DMS153 treated with DMSO at 0.1 percent for 48 hours (cell line): ENCODE data around the gene MCM8.
"Not testable (repeated sequence)": the region's sequence is repeated elsewhere in the genome, so short reads cannot be mapped to it uniquely, and the experiment has no call there.

Experiments used
- DNase-seq: peaks from one replicate; lab custom pipeline; 2025; ENCODE audit not compliant: unreplicated experiment; lab: John Stamatoyannopoulos, UW

The MCM8 gene

GRCh38 chr20:5999783-6000182, 49.3 kb downstream of the MCM8 start:
- no peak for DNase-seq

- DNase-seq = no peak
Measured at GRCh38 chr20:6000871-6001270, 50.4 kb downstream of the MCM8 start.

- DNase-seq = no peak
Measured at GRCh38 chr20:6006603-6006949, 56.1 kb downstream of the MCM8 start.

- no peak for DNase-seq
Measured at GRCh38 chr20:6007094-6007528, 56.7 kb downstream of the MCM8 start.

- no peak for DNase-seq
Measured at GRCh38 chr20:6007529-6008103, 57.2 kb downstream of the MCM8 start.

GRCh38 chr20:6008254-6008653, 57.8 kb downstream of the MCM8 start:
- DNase-seq = no peak

- no peak for DNase-seq
Measured at GRCh38 chr20:6012179-6012578, 61.7 kb downstream of the MCM8 start.

- no peak for DNase-seq
Measured at GRCh38 chr20:6014017-6014416, 63.6 kb downstream of the MCM8 start.

- no peak for DNase-seq
Measured at GRCh38 chr20:6014957-6015356, 64.5 kb downstream of the MCM8 start.

- DNase-seq = no peak
Measured at GRCh38 chr20:6017467-6017866, 67.0 kb downstream of the MCM8 start.

GRCh38 chr20:6017880-6018279, 67.4 kb downstream of the MCM8 start:
- DNase-seq = no peak

GRCh38 chr20:6024768-6025167, 74.3 kb downstream of the MCM8 start:
- no peak for DNase-seq

GRCh38 chr20:6026051-6026450, 75.6 kb downstream of the MCM8 start:
- DNase-seq = no peak

GRCh38 chr20:6028818-6029217, 78.4 kb downstream of the MCM8 start:
- no peak for DNase-seq

GRCh38 chr20:6029538-6029937, 79.1 kb downstream of the MCM8 start:
- no peak for DNase-seq

GRCh38 chr20:6030453-6031080, 80.1 kb downstream of the MCM8 start:
- DNase-seq = no peak

GRCh38 chr20:6032907-6033306, 82.5 kb downstream of the MCM8 start:
- DNase-seq = not testable (repeated sequence)

- DNase-seq = no peak
Measured at GRCh38 chr20:6034134-6034969, 83.9 kb downstream of the MCM8 start.

- DNase-seq = no peak
Measured at GRCh38 chr20:6036213-6036612, 85.8 kb downstream of the MCM8 start.

GRCh38 chr20:6037082-6037481, 86.6 kb downstream of the MCM8 start:
- DNase-seq = no peak

GRCh38 chr20:6038256-6038655, 87.8 kb downstream of the MCM8 start:
- no peak for DNase-seq

- DNase-seq = no peak
Measured at GRCh38 chr20:6039766-6040165, 89.3 kb downstream of the MCM8 start.
